Stimulated activated CD4-positive, alpha-beta T cell treated with anti-CD3 and anti-CD28 coated beads, Interleukin-1b, Interleukin-23, amount 100 ng/mL, for 1 hour (primary cell): Measurements from ENCODE around the gene TRAPPC2L.

Experiments used
- DNase-seq, 2 donors: peaks; one replicate each; pipeline ENCODE4 v3.0.0-alpha.2; 2020; ENCODE audit warnings: low read depth in 2 of 2

TRAPPC2L gene

GRCh38 chr16:88856828-88857727 is at the start of gene TRAPPC2L, which contains the start of gene GALNS:
TRAPPC2L (plus strand) TSS chr16:88857127; CDS start chr16:88857151, 24 bp downstream.
GALNS (minus strand) TSS chr16:88856947; CDS start chr16:88856877, 70 bp downstream.
- DNase-seq = peak; percentile 98 to 99

- DNase-seq = no peak
Observed at GRCh38 chr16:88807142-88807625, 49.7 kb upstream of the TRAPPC2L start.

GRCh38 chr16:88807626-88808453 is 49.1 kb upstream of the TRAPPC2L start:
- no peak for DNase-seq

GRCh38 chr16:88809068-88809675 is 47.8 kb upstream of the TRAPPC2L start:
- no peak for DNase-seq

- DNase-seq = no peak
Observed at GRCh38 chr16:88809676-88810165, 47.2 kb upstream of the TRAPPC2L start.

GRCh38 chr16:88810166-88810911 is 46.6 kb upstream of the TRAPPC2L start:
- no peak for DNase-seq

- no peak for DNase-seq
Observed at GRCh38 chr16:88810912-88811768, 45.8 kb upstream of the TRAPPC2L start.

- peak; percentile 96 to 99 for DNase-seq
Observed at GRCh38 chr16:88811769-88812512, 45.0 kb upstream of the TRAPPC2L start, which contains the start of gene APRT. APRT (minus strand) TSS chr16:88811928; CDS start chr16:88811899, 29 bp downstream.

- no peak for DNase-seq
Observed at GRCh38 chr16:88812513-88813268, 44.2 kb upstream of the TRAPPC2L start.

- no peak for DNase-seq
Observed at GRCh38 chr16:88813269-88814143, 43.4 kb upstream of the TRAPPC2L start.

GRCh38 chr16:88814144-88814502 is 42.8 kb upstream of the TRAPPC2L start:
- no peak for DNase-seq

GRCh38 chr16:88815227-88815626 is 41.7 kb upstream of the TRAPPC2L start:
- no peak for DNase-seq

GRCh38 chr16:88815901-88816589 is 40.9 kb upstream of the TRAPPC2L start:
- DNase-seq = no peak

GRCh38 chr16:88816736-88817535 is 40.0 kb upstream of the TRAPPC2L start:
- DNase-seq = no peak

GRCh38 chr16:88817785-88818574 is 38.9 kb upstream of the TRAPPC2L start:
- DNase-seq = no peak
